GM12892 (cell line): ENCODE measurements around the gene ULK1.

Experiments used
- POLR2A ChIP-seq: IDR thresholded peaks from 2 replicates; pipeline ENCODE4 v1.6.1; 2011; ENCODE audit warnings: low read depth, low read length, control low read depth
- POLR2AphosphoS5 ChIP-seq: IDR thresholded peaks from 2 replicates; pipeline ENCODE4 v1.6.1; 2011; ENCODE audit warnings: low read depth, low read length, control low read depth
- TAF1 ChIP-seq: IDR thresholded peaks from 2 replicates; pipeline ENCODE4 v1.6.1; 2011; ENCODE audit warnings: low read depth, mild to moderate bottlenecking, control low read depth, low read length, borderline replicate concordance

DNA sequence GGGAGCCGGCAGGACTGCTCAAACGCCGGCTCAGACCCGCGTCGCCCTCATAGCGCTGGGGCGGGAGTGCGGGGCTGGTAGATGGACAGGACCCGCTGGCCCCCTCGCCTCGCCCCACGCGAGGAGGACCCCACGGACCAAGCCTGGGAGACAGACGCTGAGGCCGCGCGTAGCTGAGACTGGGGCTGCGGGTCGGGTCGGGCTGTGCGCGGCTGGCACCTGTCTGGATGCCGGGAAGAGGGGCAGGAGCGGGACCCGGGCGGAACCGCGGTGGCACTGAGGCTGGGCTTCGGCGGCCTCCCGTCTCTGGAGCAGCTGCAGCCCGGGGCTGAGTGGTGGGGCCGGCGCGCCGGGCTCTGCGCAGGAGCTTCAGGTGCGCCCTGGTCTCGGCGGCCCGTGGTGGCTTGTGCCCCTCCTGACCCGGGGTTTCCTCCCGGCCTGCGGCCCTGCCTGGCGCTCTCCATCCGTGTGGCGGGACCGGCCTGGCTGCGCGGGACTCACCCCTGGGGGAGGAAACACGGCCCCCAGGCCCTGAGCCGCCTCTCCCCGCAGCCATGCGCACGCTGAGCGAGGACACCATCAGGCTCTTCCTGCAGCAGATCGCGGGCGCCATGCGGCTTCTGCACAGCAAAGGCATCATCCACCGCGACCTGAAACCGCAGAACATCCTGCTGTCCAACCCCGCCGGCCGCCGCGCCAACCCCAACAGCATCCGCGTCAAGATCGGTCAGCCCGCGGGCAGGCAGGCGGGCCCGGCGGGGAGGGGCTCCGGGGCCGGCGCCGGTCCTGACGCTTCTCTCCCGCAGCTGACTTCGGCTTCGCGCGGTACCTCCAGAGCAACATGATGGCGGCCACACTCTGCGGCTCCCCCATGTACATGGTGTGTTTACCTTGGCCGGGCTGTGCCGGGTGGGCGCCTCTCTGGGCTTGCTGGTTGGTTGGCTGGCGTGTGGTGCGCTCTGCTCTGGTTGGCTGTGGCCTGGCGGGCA lies 14.0 kb downstream of the ULK1 start:
- TF ChIP-seq POLR2A (no peak), TAF1 (no peak), POLR2AphosphoS5 (no peak)
